DOHH2 (cell line): ENCODE data around the gene MTCH2.

Source experiments
- H3F3A ChIP-seq: fragments of 200-600 bp; sonication (generic), shearing (Covaris generic); 2 replicates; pipeline ENCODE4 v1.6.0; 2016; ENCODE audit warnings: antibody characterized with exemption, mild to moderate bottlenecking; ENCODE audit not compliant: control insufficient read depth, insufficient read depth
- H3K27ac ChIP-seq: fragments of 200-600 bp; sonication (generic); 2 replicates; pipeline ENCODE4 v1.5.1; 2014; ENCODE audit warnings: low read depth, mild to moderate bottlenecking, low read length, moderate library complexity
- H3K27me3 ChIP-seq: fragments of 200-600 bp; sonication (generic); 2 replicates; pipeline ENCODE4 v1.6.1; 2014; ENCODE audit warnings: mild to moderate bottlenecking, low read length, mixed read lengths; ENCODE audit not compliant: control insufficient read depth
- H3K36me3 ChIP-seq: fragments of 200-600 bp; sonication (generic); 2 replicates; pipeline ENCODE4 v1.6.1; 2014; ENCODE audit warnings: mild to moderate bottlenecking, low read length, moderate library complexity, mixed read lengths; ENCODE audit not compliant: control insufficient read depth
- H3K4me1 ChIP-seq: fragments of 200-600 bp; sonication (generic); 2 replicates; pipeline ENCODE4 v1.6.1; 2014; ENCODE audit warnings: mild to moderate bottlenecking, low read length, mixed read lengths; ENCODE audit not compliant: control insufficient read depth
- H3K4me2 ChIP-seq: fragments of 200-600 bp; sonication (generic); 2 replicates; pipeline ENCODE4 v1.6.0; 2014; ENCODE audit warnings: mild to moderate bottlenecking, low read length, moderate library complexity
- H3K4me3 ChIP-seq: fragments of 200-600 bp; sonication (generic); 2 replicates; pipeline ENCODE4 v1.5.1; 2014; ENCODE audit warnings: mild to moderate bottlenecking, low read length, mixed read lengths
- H3K79me2 ChIP-seq: fragments of 200-600 bp; sonication (generic); 2 replicates; pipeline ENCODE4 v1.6.1; 2014; ENCODE audit warnings: mild to moderate bottlenecking, low read length, mixed read lengths; ENCODE audit not compliant: control insufficient read depth
- H3K9me2 ChIP-seq: fragments of 200-600 bp; sonication (generic); replicated peaks from 2 replicates; pipeline ENCODE4 v1.6.1; 2014; ENCODE audit warnings: mild to moderate bottlenecking, low read length, mixed read lengths; ENCODE audit not compliant: control insufficient read depth
- H3K9me3 ChIP-seq: fragments of 200-600 bp; sonication (generic); 2 replicates; pipeline ENCODE4 v1.6.1; 2014; ENCODE audit warnings: antibody characterized with exemption, low read length, mixed read lengths; ENCODE audit not compliant: control insufficient read depth, insufficient read depth
- H4K20me1 ChIP-seq: fragments of 200-600 bp; sonication (generic); 2 replicates; pipeline ENCODE4 v1.6.0; 2014; ENCODE audit warnings: low read depth, mild to moderate bottlenecking, antibody characterized with exemption, low read length, moderate library complexity; ENCODE audit not compliant: control insufficient read depth, insufficient read depth
- CTCF ChIP-seq: fragments of 200-600 bp; sonication (generic); IDR thresholded peaks from one replicate; pipeline ENCODE4 v1.5.1; 2014; ENCODE audit warnings: antibody characterized with exemption, mild to moderate bottlenecking, low read depth, low read length; ENCODE audit not compliant: poor library complexity, severe bottlenecking
- EZH2phosphoT487 ChIP-seq: fragments of 200-600 bp; sonication (generic); IDR thresholded peaks from 2 replicates; pipeline ENCODE4 v1.6.1; 2017; ENCODE audit warnings: borderline replicate concordance, mild to moderate bottlenecking, antibody characterized with exemption, low read length, moderate library complexity, mixed read lengths

MTCH2 gene

GRCh38 chr11:47675851-47676250, 33.5 kb upstream of the MTCH2 start:
- no peaks in the 10 kb centered on the region for H3K79me2 ChIP-seq
- H3F3A ChIP-seq, result no peaks in the 10 kb centered on the region
- no peak overlapping the region for H3K27ac ChIP-seq
- H4K20me1 ChIP-seq, result no peaks in the 10 kb centered on the region
- H3K9me2 ChIP-seq, result no peaks in the 10 kb centered on the region
- H3K27me3 ChIP-seq, result no peaks in the 10 kb centered on the region
- H3K4me3 ChIP-seq, result no peak overlapping the region
- TF ChIP-seq EZH2phosphoT487 (no peak), CTCF (no peak)
- H3K36me3 ChIP-seq, result no peaks in the 10 kb centered on the region
- no peak overlapping the region for H3K4me2 ChIP-seq
- H3K4me1 ChIP-seq, result no peaks in the 10 kb centered on the region
- H3K9me3 ChIP-seq, result no peaks in the 10 kb centered on the region

- Histone ChIP-seq H3K79me2 (no peaks in the 10 kb centered on the region), H3K9me2 (no peaks in the 10 kb centered on the region), H3K36me3 (no peaks in the 10 kb centered on the region), H3K9me3 (no peaks in the 10 kb centered on the region), H3K4me3 (no peak overlapping the region), H4K20me1 (no peaks in the 10 kb centered on the region), H3F3A (no peaks in the 10 kb centered on the region), H3K4me1 (no peaks in the 10 kb centered on the region), H3K4me2 (no peak overlapping the region), H3K27me3 (no peaks in the 10 kb centered on the region), H3K27ac (no peak overlapping the region)
- no peak for TF ChIP-seq CTCF
Measured at GRCh38 chr11:47672283-47672730, 29.9 kb upstream of the MTCH2 start.

GRCh38 chr11:47669856-47670255, 27.5 kb upstream of the MTCH2 start:
- H3K9me3 ChIP-seq, result no peaks in the 10 kb centered on the region
- H3K4me2 ChIP-seq, result no peak overlapping the region
- no peak overlapping the region for H3K27ac ChIP-seq
- no peaks in the 10 kb centered on the region for H3K79me2 ChIP-seq
- no peak overlapping the region for H3K4me3 ChIP-seq
- H3F3A ChIP-seq, result no peaks in the 10 kb centered on the region
- no peaks in the 10 kb centered on the region for H4K20me1 ChIP-seq
- no peaks in the 10 kb centered on the region for H3K4me1 ChIP-seq
- H3K27me3 ChIP-seq, result no peaks in the 10 kb centered on the region
- no peak for TF ChIP-seq CTCF
- no peak for TF ChIP-seq EZH2phosphoT487
- no peaks in the 10 kb centered on the region for H3K9me2 ChIP-seq
- no peaks in the 10 kb centered on the region for H3K36me3 ChIP-seq

GRCh38 chr11:47668665-47669064, 26.3 kb upstream of the MTCH2 start:
- no peak for TF ChIP-seq EZH2phosphoT487
- no peak for TF ChIP-seq CTCF
- no peaks in the 10 kb centered on the region for H3K9me3 ChIP-seq
- no peaks in the 10 kb centered on the region for H3K36me3 ChIP-seq
- H3K4me2 ChIP-seq, result no peak overlapping the region
- H3K4me1 ChIP-seq, result no peaks in the 10 kb centered on the region
- H3K27me3 ChIP-seq, result no peaks in the 10 kb centered on the region
- no peaks in the 10 kb centered on the region for H4K20me1 ChIP-seq
- H3K9me2 ChIP-seq, result no peaks in the 10 kb centered on the region
- no peaks in the 10 kb centered on the region for H3F3A ChIP-seq
- no peak overlapping the region for H3K4me3 ChIP-seq
- no peaks in the 10 kb centered on the region for H3K79me2 ChIP-seq
- H3K27ac ChIP-seq, result no peak overlapping the region
